ENCODE results near the gene ANKRD12.
"Not testable (repeated sequence)": the region's sequence is repeated elsewhere in the genome, so short reads cannot be mapped to it uniquely, and the experiment has no call there.

Gene ANKRD12

GRCh38 chr18:9259173-9259572 is 122.6 kb downstream of the ANKRD12 start:
- Histone ChIP-seq H3K4me1 (ENCODE audit: control insufficient read depth, insufficient read depth, low read length, poor library complexity, severe bottlenecking) (no peaks in the 10 kb centered on the region), H3K27ac (ENCODE audit: low read depth, low read length, severe bottlenecking) (no peak overlapping the region), H3K9me3 (ENCODE audit: control insufficient read depth, low read length) (no peaks in the 10 kb centered on the region), H3K36me3 (ENCODE audit: control insufficient read depth, insufficient read depth, low read length) (peaks cover 27% of the 10 kb centered on the region), H3K4me3 (ENCODE audit: extremely low read depth, insufficient read depth, low read length, poor library complexity, severe bottlenecking) (no peak overlapping the region)
- WGBS, 2 experiments (ENCODE audit: insufficient coverage in 2 of 2): 100% methylated on average over 1 of the region's 3 CpGs; no CpG with 5 or more reads in 1 of the 2 experiments

GRCh38 chr18:9260388-9261380 is 124.1 kb downstream of the ANKRD12 start:
- H3K27ac ChIP-seq (ENCODE audit: low read depth, low read length, severe bottlenecking): no peak overlapping the region
- H3K9me3 ChIP-seq (ENCODE audit: control insufficient read depth, low read length): no peaks in the 10 kb centered on the region
- H3K4me1 ChIP-seq (ENCODE audit: control insufficient read depth, insufficient read depth, low read length, poor library complexity, severe bottlenecking): no peaks in the 10 kb centered on the region
- WGBS, 2 experiments (ENCODE audit: insufficient coverage in 2 of 2): 73% methylated on average over 2 to 3 of the region's 4 CpGs
- H3K4me3 ChIP-seq (ENCODE audit: extremely low read depth, insufficient read depth, low read length, poor library complexity, severe bottlenecking): no peak overlapping the region
- H3K36me3 ChIP-seq (ENCODE audit: control insufficient read depth, insufficient read depth, low read length): peaks cover 38% of the 10 kb centered on the region

- Histone ChIP-seq H3K4me1 (ENCODE audit: control insufficient read depth, insufficient read depth, low read length, poor library complexity, severe bottlenecking) (no peaks in the 10 kb centered on the region), H3K36me3 (ENCODE audit: control insufficient read depth, insufficient read depth, low read length) (peaks cover 23% of the 10 kb centered on the region), H3K4me3 (ENCODE audit: extremely low read depth, insufficient read depth, low read length, poor library complexity, severe bottlenecking) (no peak overlapping the region), H3K9me3 (ENCODE audit: control insufficient read depth, low read length) (no peaks in the 10 kb centered on the region), H3K27ac (ENCODE audit: low read depth, low read length, severe bottlenecking) (no peak overlapping the region)
- WGBS, 2 experiments (ENCODE audit: insufficient coverage in 2 of 2): no CpG with 5 or more reads among the region's 1 CpG
Observed at GRCh38 chr18:9263264-9263663, 126.7 kb downstream of the ANKRD12 start.

GRCh38 chr18:9264797-9265196 is 128.2 kb downstream of the ANKRD12 start:
- H3K4me1 ChIP-seq (ENCODE audit: control insufficient read depth, insufficient read depth, low read length, poor library complexity, severe bottlenecking); H3K4me3 ChIP-seq (ENCODE audit: extremely low read depth, insufficient read depth, low read length, poor library complexity, severe bottlenecking); H3K9me3 ChIP-seq (ENCODE audit: control insufficient read depth, low read length); H3K27ac ChIP-seq (ENCODE audit: low read depth, low read length, severe bottlenecking): not testable (repeated sequence)
- peaks cover 18% of the 10 kb centered on the region for H3K36me3 ChIP-seq (ENCODE audit: control insufficient read depth, insufficient read depth, low read length)
- 89% methylated on average over 15 of the region's 15 CpGs for WGBS, 2 experiments (ENCODE audit: insufficient coverage in 2 of 2)

GRCh38 chr18:9273221-9273620 is 136.6 kb downstream of the ANKRD12 start:
- no peak overlapping the region for H3K4me3 ChIP-seq (ENCODE audit: extremely low read depth, insufficient read depth, low read length, poor library complexity, severe bottlenecking)
- H3K27ac ChIP-seq (ENCODE audit: low read depth, low read length, severe bottlenecking): no peak overlapping the region
- WGBS, 2 experiments (ENCODE audit: insufficient coverage in 2 of 2): 100% methylated on average over 1 of the region's 2 CpGs; no CpG with 5 or more reads in 1 of the 2 experiments
- no peaks in the 10 kb centered on the region for H3K9me3 ChIP-seq (ENCODE audit: control insufficient read depth, low read length)
- H3K4me1 ChIP-seq (ENCODE audit: control insufficient read depth, insufficient read depth, low read length, poor library complexity, severe bottlenecking): no peaks in the 10 kb centered on the region
- peaks cover 25% of the 10 kb centered on the region for H3K36me3 ChIP-seq (ENCODE audit: control insufficient read depth, insufficient read depth, low read length)

GRCh38 chr18:9275890-9276289 is 139.3 kb downstream of the ANKRD12 start:
- no CpG with 5 or more reads among the region's 1 CpG for WGBS, 2 experiments (ENCODE audit: insufficient coverage in 2 of 2)
- H3K27ac ChIP-seq (ENCODE audit: low read depth, low read length, severe bottlenecking): no peak overlapping the region
- H3K4me1 ChIP-seq (ENCODE audit: control insufficient read depth, insufficient read depth, low read length, poor library complexity, severe bottlenecking): no peaks in the 10 kb centered on the region
- H3K9me3 ChIP-seq (ENCODE audit: control insufficient read depth, low read length): no peaks in the 10 kb centered on the region
- H3K4me3 ChIP-seq (ENCODE audit: extremely low read depth, insufficient read depth, low read length, poor library complexity, severe bottlenecking): no peak overlapping the region
- peaks cover 32% of the 10 kb centered on the region for H3K36me3 ChIP-seq (ENCODE audit: control insufficient read depth, insufficient read depth, low read length)

- no peaks in the 10 kb centered on the region for H3K9me3 ChIP-seq (ENCODE audit: control insufficient read depth, low read length)
- H3K36me3 ChIP-seq (ENCODE audit: control insufficient read depth, insufficient read depth, low read length): peaks cover 28% of the 10 kb centered on the region
- no CpG with 5 or more reads among the region's 1 CpG for WGBS, 2 experiments (ENCODE audit: insufficient coverage in 2 of 2)
Observed at GRCh38 chr18:9278028-9278427, 141.4 kb downstream of the ANKRD12 start.

GRCh38 chr18:9280849-9281248 is 144.3 kb downstream of the ANKRD12 start:
- 87 to 100% methylated on average over 2 to 3 of the region's 5 CpGs for WGBS, 2 experiments (ENCODE audit: insufficient coverage in 2 of 2)
- Histone ChIP-seq H3K27ac (ENCODE audit: low read depth, low read length, severe bottlenecking) (no peak overlapping the region), H3K4me3 (ENCODE audit: extremely low read depth, insufficient read depth, low read length, poor library complexity, severe bottlenecking) (no peak overlapping the region), H3K4me1 (ENCODE audit: control insufficient read depth, insufficient read depth, low read length, poor library complexity, severe bottlenecking) (peaks cover 4% of the 10 kb centered on the region), H3K9me3 (ENCODE audit: control insufficient read depth, low read length) (no peaks in the 10 kb centered on the region), H3K36me3 (ENCODE audit: control insufficient read depth, insufficient read depth, low read length) (peaks cover 14% of the 10 kb centered on the region)

More at GRCh38 chr18:9278028-9278427, 141.4 kb downstream of the ANKRD12 start:
- Histone ChIP-seq H3K27ac (ENCODE audit: low read depth, low read length, severe bottlenecking) (no peak overlapping the region), H3K4me3 (ENCODE audit: extremely low read depth, insufficient read depth, low read length, poor library complexity, severe bottlenecking) (no peak overlapping the region), H3K4me1 (ENCODE audit: control insufficient read depth, insufficient read depth, low read length, poor library complexity, severe bottlenecking) (peaks cover 2% of the 10 kb centered on the region)

- Histone ChIP-seq H3K4me3 (ENCODE audit: extremely low read depth, insufficient read depth, low read length, poor library complexity, severe bottlenecking) (no peak overlapping the region), H3K36me3 (ENCODE audit: control insufficient read depth, insufficient read depth, low read length) (peaks cover 12% of the 10 kb centered on the region), H3K4me1 (ENCODE audit: control insufficient read depth, insufficient read depth, low read length, poor library complexity, severe bottlenecking) (peaks cover 4% of the 10 kb centered on the region), H3K9me3 (ENCODE audit: control insufficient read depth, low read length) (no peaks in the 10 kb centered on the region), H3K27ac (ENCODE audit: low read depth, low read length, severe bottlenecking) (no peak overlapping the region)
- WGBS, 2 experiments (ENCODE audit: insufficient coverage in 2 of 2): no CpG with 5 or more reads among the region's 1 CpG
Observed at GRCh38 chr18:9281780-9282179, 145.2 kb downstream of the ANKRD12 start.

GRCh38 chr18:9283791-9284190 is 147.2 kb downstream of the ANKRD12 start:
- H3K4me1 ChIP-seq (ENCODE audit: control insufficient read depth, insufficient read depth, low read length, poor library complexity, severe bottlenecking): peaks cover 4% of the 10 kb centered on the region
- no CpG with 5 or more reads among the region's 2 CpGs for WGBS, 2 experiments (ENCODE audit: insufficient coverage in 2 of 2)
- no peak overlapping the region for H3K4me3 ChIP-seq (ENCODE audit: extremely low read depth, insufficient read depth, low read length, poor library complexity, severe bottlenecking)
- H3K27ac ChIP-seq (ENCODE audit: low read depth, low read length, severe bottlenecking): no peak overlapping the region
- peaks cover 3% of the 10 kb centered on the region for H3K36me3 ChIP-seq (ENCODE audit: control insufficient read depth, insufficient read depth, low read length)
- H3K9me3 ChIP-seq (ENCODE audit: control insufficient read depth, low read length): no peaks in the 10 kb centered on the region

GRCh38 chr18:9285604-9286003 is 149.0 kb downstream of the ANKRD12 start:
- Histone ChIP-seq H3K4me1 (ENCODE audit: control insufficient read depth, insufficient read depth, low read length, poor library complexity, severe bottlenecking) (peaks cover 4% of the 10 kb centered on the region), H3K27ac (ENCODE audit: low read depth, low read length, severe bottlenecking) (no peak overlapping the region), H3K36me3 (ENCODE audit: control insufficient read depth, insufficient read depth, low read length) (no peaks in the 10 kb centered on the region), H3K9me3 (ENCODE audit: control insufficient read depth, low read length) (no peaks in the 10 kb centered on the region), H3K4me3 (ENCODE audit: extremely low read depth, insufficient read depth, low read length, poor library complexity, severe bottlenecking) (no peak overlapping the region)
- 100% methylated on average over 2 of the region's 2 CpGs for WGBS, 2 experiments (ENCODE audit: insufficient coverage in 2 of 2)
